Body of pancreas (tissue), 2 donors: ENCODE results near the gene GNG5. TPM values are rescaled to one million over a fixed set of nuclear protein-coding genes. Genes with fewer than 3 reads are reported as not detected.

Source experiments
- total RNA-seq, 2 donors: library from RNA; depleted of rRNA; stranded (reverse); fragments of >200 nt; gene quantifications; one replicate each; pipeline ENCODE4 v1.1.0, GENCODE V29; 2016

GNG5 gene
- total RNA-seq, 2 donors from 2014 or later: 12.7 to 28.0 TPM

Other genes starting within 250 kb of the GNG5 start
- 1 to 10 TPM in 1 of 2 donors, under 1 TPM in 1; 0.66 to 1.3 TPM for gene SAMD13, start 204.9 kb downstream of the GNG5 start, total RNA-seq
- gene DNASE2B, start 108.1 kb downstream of the GNG5 start, total RNA-seq: not detected
- gene RPF1, start 27.3 kb downstream of the GNG5 start, total RNA-seq: 10 to 100 TPM; 17.9 to 26.7 TPM
- gene SPATA1, start 195 bp downstream of the GNG5 start, total RNA-seq: under 1 TPM in 1 of 2 donors, not detected in 1; under 0.01 TPM
- 10 to 100 TPM; 13.5 to 15.5 TPM for gene CTBS, start 67.9 kb upstream of the GNG5 start, total RNA-seq
- 1 to 10 TPM; 4.6 to 6.0 TPM for gene SSX2IP, start 183.9 kb upstream of the GNG5 start, total RNA-seq